Liver (tissue), 3 donors: Measurements from ENCODE around the gene GRIK1.

Experiments used
- ATF3 ChIP-seq: IDR thresholded peaks from 2 replicates; pipeline ENCODE4 v1.6.1; 2016; ENCODE audit warnings: antibody characterized with exemption
- EGR1 ChIP-seq, 2 donors: IDR thresholded peaks; 2 replicates each; pipeline ENCODE4 v1.6.1; 2016 to 2018; ENCODE audit warnings: antibody characterized with exemption in 2 of 2, low read depth in 2 of 2
- GABPA ChIP-seq, 2 donors: IDR thresholded peaks in 1 of 2; conservative IDR thresholded peaks in 1 of 2; 2 replicates each; pipeline ENCODE4 v1.6.1; 2016; ENCODE audit warnings: antibody characterized with exemption in 2 of 2, mild to moderate bottlenecking in 1 of 2, moderate library complexity in 1 of 2
- JUND ChIP-seq, 2 donors: IDR thresholded peaks; 2 replicates each; pipeline ENCODE4 v1.6.1; 2016; ENCODE audit warnings: antibody characterized with exemption in 2 of 2
- MAX ChIP-seq: IDR thresholded peaks from 2 replicates; pipeline ENCODE4 v1.6.1; 2016; ENCODE audit warnings: antibody characterized with exemption
- RXRA ChIP-seq, 2 donors: IDR thresholded peaks; 2 replicates each; pipeline ENCODE4 v1.6.1; 2017 to 2018; ENCODE audit warnings: antibody characterized with exemption in 2 of 2, mild to moderate bottlenecking in 1 of 2
- SP1 ChIP-seq: IDR thresholded peaks from 2 replicates; pipeline ENCODE4 v1.6.1; 2018; ENCODE audit warnings: antibody characterized with exemption, mild to moderate bottlenecking
- TAF1 ChIP-seq: conservative IDR thresholded peaks from 2 replicates; pipeline ENCODE4 v1.6.1; 2016; ENCODE audit warnings: antibody characterized with exemption, mild to moderate bottlenecking
- YY1 ChIP-seq: IDR thresholded peaks from 2 replicates; pipeline ENCODE4 v1.6.1; 2016; ENCODE audit warnings: antibody characterized with exemption, mild to moderate bottlenecking
- ZBTB33 ChIP-seq: IDR thresholded peaks from 2 replicates; pipeline ENCODE4 v1.6.1; 2016; ENCODE audit warnings: antibody characterized with exemption
- TF ChIP-seq, protein P1 (sequence below): fragments of 150-350 bp; IDR thresholded peaks from 2 replicates; pipeline ENCODE4 v1.5.1; 2017; ENCODE audit warnings: improper control_type of control experiment, low read depth, low read length; ENCODE audit not compliant: missing input control
- TF ChIP-seq, protein P2 (sequence below): IDR thresholded peaks from 2 replicates; pipeline ENCODE4 v1.6.1; 2016; ENCODE audit warnings: antibody characterized with exemption, mild to moderate bottlenecking
- donor health status: healthy.
- donor health status: healthy.

DNA sequence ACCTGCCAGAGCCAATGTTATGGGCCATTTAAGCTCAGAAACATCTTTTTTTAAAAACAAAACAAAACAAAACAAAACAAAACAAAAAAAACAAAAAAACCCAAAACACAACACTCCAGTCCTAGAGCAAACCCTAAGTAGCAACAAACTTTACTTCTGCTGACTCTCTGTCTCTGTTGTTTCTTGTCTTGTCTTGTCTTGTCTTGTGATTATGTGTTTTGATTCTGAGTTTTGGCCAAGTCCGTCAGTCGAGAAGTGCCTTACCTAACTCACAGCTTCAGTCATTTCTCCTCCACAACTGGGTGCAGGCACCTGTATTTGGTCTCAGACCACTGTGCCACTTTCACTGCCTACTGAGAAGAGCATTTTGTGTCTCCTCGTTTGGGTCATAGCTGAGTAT lies 333.2 kb downstream of the GRIK1 start:
- TF ChIP-seq, protein P1, sequence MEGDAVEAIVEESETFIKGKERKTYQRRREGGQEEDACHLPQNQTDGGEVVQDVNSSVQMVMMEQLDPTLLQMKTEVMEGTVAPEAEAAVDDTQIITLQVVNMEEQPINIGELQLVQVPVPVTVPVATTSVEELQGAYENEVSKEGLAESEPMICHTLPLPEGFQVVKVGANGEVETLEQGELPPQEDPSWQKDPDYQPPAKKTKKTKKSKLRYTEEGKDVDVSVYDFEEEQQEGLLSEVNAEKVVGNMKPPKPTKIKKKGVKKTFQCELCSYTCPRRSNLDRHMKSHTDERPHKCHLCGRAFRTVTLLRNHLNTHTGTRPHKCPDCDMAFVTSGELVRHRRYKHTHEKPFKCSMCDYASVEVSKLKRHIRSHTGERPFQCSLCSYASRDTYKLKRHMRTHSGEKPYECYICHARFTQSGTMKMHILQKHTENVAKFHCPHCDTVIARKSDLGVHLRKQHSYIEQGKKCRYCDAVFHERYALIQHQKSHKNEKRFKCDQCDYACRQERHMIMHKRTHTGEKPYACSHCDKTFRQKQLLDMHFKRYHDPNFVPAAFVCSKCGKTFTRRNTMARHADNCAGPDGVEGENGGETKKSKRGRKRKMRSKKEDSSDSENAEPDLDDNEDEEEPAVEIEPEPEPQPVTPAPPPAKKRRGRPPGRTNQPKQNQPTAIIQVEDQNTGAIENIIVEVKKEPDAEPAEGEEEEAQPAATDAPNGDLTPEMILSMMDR, result no peak
- TF ChIP-seq TAF1, result no peak
- TF ChIP-seq JUND (IDR thresholded peaks at IDR 0.05), result no peak
- TF ChIP-seq EGR1 (IDR thresholded peaks at IDR 0.05; ENCODE audit: low read depth in 2 of 2), result no peak
- TF ChIP-seq YY1, result no peak
- no peak for TF ChIP-seq SP1
- no peak for TF ChIP-seq ZBTB33
- no peak for TF ChIP-seq MAX
- TF ChIP-seq, protein P2, sequence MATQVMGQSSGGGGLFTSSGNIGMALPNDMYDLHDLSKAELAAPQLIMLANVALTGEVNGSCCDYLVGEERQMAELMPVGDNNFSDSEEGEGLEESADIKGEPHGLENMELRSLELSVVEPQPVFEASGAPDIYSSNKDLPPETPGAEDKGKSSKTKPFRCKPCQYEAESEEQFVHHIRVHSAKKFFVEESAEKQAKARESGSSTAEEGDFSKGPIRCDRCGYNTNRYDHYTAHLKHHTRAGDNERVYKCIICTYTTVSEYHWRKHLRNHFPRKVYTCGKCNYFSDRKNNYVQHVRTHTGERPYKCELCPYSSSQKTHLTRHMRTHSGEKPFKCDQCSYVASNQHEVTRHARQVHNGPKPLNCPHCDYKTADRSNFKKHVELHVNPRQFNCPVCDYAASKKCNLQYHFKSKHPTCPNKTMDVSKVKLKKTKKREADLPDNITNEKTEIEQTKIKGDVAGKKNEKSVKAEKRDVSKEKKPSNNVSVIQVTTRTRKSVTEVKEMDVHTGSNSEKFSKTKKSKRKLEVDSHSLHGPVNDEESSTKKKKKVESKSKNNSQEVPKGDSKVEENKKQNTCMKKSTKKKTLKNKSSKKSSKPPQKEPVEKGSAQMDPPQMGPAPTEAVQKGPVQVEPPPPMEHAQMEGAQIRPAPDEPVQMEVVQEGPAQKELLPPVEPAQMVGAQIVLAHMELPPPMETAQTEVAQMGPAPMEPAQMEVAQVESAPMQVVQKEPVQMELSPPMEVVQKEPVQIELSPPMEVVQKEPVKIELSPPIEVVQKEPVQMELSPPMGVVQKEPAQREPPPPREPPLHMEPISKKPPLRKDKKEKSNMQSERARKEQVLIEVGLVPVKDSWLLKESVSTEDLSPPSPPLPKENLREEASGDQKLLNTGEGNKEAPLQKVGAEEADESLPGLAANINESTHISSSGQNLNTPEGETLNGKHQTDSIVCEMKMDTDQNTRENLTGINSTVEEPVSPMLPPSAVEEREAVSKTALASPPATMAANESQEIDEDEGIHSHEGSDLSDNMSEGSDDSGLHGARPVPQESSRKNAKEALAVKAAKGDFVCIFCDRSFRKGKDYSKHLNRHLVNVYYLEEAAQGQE, result no peak
- no peak for TF ChIP-seq RXRA (IDR thresholded peaks at IDR 0.05)
- TF ChIP-seq GABPA (IDR thresholded peaks at IDR 0.05 in 1 of 2, conservative IDR thresholded peaks at IDR 0.05 in 1 of 2), result no peak
- TF ChIP-seq ATF3, result no peak
